HG02943 (cell line): Measurements from ENCODE around the gene E2F3.

ENCODE experiments used
- ATAC-seq: cut with Tn5 transposase; IDR thresholded peaks from one replicate; pipeline ENCODE4 v1.9.1; 2021; ENCODE audit warnings: mild to moderate bottlenecking, low read depth, moderate library complexity; ENCODE audit not compliant: unreplicated experiment

Gene E2F3

DNA sequence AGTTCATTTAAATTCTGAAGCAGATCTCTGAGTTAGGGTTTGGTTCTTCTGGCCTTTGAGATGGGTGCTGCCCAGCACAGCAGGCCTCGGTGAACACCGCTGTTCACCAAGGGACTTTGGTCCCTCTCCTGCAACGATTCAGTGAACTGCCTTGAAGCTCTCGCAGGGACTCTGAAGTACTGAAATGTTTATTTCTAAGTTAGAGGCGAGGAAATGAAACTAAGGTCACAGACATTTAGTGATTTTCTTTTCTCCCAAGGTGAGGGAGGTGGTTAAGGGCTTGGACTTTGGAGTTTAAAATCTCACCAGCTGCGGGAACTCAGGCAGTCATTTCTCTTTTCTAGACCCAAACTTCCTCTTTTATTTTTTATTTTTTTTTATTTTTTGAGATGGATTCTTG lies 26.2 kb downstream of the E2F3 start:
- peak; percentile 83 for ATAC-seq

DNA sequence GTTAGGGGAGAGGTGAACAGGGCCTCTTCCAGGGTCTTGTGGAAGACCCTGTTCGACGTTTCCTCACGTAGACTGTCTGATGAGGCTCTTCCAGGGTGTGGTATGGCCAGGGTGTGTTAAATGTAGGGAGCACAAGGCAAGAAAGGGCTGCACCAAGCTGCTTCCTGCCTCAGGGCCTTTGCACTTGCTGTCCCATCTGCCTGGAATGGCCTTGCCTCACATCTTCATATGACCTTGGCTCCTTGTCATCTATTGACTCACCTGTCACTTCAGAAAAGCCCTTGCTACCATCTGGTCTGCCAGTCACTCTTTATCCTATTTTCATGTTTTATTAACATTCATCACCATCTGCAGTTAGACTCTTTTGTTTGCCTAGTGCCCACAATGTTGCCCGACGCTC lies 31.0 kb downstream of the E2F3 start:
- no peak for ATAC-seq

DNA sequence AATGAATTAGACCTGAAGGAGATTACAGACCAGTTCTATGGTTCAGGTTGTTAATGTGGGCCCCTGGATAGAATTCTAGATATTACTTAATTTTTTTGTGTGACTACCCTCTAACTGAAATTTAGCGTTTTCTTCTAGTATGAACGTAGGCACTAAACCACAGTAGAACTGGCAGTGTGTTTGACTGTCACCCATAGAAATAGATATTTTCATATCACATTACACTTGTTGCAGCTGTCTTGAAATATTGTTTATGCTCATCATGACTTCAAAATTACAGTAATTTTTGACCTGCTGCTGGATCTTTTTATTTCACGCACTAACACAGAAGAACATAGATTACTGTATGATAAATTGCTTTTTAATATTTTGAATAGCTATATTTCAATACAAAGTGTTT lies 31.6 kb downstream of the E2F3 start:
- ATAC-seq: no peak

DNA sequence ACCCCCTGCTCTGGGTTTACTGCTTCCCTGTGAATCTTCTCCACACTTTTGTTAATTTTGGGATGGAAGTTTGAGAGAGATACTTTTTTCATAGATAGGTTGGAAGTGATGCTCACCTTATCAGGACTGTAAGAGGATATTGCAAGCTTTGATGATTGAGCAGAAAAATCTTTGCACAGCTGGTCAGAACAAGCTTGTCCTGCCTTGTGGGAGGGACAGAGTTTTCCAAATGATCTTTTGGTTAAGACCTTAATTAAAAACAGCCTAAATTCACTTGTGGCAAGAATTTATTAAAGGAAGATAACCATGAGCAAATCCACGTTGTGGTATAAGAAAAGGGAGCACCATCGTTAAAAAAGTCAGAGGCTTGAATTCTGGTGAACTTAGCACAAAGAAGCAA lies 32.2 kb downstream of the E2F3 start:
- no peak for ATAC-seq

DNA sequence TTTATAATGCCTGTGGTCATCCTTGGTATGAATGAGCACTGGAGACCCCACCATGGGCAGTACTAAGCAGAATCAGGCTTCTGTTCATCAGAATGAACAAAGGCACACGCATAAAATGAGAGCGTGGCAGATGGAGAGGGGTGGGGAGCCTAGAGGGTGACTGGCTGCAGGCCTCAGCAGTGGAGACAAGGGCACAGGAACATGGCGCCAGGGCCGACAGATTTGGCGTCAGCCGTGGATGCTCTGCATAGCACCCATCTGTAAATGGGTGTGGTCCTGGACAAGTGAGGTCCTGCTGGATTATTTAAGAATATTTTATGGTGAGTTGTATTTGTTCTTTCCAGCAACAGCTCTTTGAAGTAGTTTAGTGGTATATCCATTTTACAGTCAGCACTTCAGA lies 33.1 kb downstream of the E2F3 start:
- ATAC-seq: no peak

DNA sequence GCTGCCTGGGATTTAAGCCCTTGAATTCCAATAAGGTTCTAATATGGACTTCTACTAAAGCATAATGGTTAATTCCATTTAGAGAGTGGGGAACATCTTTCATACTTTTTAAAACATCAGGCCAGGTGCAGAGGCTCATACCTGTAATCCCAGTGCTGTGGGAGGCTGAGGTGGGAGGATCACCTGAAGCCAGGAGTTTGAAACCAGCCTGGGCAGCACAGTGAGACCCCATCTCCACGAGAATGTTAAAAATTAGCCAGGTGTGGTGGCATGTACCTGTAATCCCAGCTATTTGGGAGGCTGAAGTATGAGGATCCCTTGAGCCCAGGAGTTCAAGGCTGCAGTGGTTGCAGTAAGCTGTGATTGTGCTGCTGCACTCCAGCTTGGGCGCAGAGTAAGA lies 35.0 kb downstream of the E2F3 start:
- no peak for ATAC-seq

DNA sequence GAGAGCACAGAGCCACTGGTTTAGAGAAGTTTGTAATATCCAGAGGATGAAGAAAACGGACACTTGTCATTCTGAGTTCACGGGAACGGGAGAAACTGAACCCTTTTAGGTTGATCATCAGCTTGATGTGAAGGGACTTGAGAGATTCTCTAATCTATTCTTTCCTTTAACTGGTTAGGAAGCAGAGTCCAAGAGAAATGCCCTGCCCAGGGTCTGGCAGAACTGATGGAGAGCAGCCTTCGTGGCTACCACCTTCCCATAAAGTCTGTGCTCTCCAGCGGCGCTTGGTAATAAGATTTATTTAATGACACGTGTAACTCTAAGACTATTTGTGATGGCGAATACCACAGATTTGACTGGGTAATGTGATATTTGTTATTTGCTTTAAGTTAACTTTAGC lies 36.0 kb downstream of the E2F3 start:
- no peak for ATAC-seq

DNA sequence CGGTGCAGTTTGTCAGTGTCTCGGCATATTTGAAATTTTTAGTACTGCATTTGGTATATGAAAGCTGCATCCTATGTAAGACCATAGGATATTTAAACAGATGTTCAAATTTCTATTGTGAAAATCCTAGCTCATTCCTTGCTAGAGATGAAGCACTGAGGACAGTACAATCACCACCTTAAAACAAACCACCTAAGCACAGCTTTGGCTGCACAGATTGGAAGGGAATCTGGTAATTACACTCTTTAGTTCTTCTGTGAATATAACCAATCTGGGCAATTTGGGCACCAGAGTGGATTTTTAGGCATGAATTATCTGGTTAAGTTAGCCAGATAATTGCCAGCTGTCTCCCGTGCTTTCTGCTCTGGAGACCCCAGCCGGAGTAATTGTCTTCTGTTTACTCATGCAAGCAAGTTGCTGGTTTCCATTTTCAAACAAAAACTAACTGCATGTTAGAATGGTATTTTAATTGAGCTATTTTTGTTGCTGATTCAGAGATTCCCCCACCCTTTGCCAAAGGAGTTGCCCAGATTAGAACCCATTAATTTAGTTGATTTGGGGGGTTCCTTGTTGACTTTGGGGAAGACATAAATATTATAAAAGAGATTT lies 36.9 kb downstream of the E2F3 start:
- ATAC-seq: no peak

DNA sequence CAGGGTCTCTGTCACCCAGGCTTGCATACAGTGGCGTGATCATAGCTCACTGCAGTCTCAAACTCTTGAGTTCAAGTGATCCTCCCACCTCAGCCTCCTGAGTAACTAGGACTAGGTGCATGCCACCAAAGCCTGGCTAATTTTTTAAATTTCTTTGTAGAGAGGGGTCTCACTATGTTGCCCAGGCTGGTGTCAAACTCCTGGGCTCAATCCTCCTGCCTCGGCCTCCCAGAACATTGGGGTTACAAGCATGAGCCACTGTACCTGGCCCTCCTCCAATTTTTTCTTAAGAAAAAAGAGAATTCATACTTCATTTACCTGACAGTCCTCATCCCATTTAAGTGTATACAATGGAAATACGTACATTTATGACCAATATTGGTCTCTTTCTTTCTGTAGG lies 37.9 kb downstream of the E2F3 start:
- no peak for ATAC-seq

DNA sequence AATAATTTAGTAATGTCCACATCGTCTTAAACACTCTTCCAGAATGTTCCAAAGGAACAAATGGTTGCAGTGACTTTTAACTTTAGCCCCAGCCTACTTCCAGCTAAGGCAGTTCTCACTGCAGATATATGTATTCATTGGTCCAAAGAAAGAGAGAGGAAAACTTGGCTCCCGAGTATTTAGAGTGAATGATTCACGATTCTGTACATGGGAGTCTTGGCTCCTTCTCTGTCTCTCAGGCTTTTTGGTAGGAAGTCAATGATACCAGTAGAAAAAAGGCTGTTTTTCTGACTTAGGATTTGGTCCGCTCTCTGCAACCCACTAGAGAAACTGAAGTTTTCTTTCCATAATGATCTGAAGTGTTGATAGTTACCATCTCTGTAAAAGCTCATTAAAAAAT lies 38.6 kb downstream of the E2F3 start:
- ATAC-seq: no peak

DNA sequence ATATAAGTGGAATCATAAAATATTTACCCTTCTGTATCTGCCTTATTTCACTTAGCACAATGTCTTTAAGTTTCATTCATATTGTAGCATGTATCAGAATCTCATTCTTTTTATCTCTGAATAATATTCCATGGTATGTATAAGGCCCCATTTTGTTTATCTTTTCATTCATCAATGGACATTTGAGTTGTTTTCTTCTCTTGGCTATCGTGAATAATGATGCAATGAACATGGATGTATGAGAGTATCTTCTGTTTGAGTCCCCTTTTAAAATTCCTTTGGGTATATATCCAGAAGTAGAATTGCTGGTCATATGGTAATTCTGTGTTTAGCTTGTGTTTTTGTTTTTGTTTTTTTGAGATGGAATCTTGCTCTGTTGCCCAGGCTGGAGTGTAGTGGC lies 39.6 kb downstream of the E2F3 start:
- ATAC-seq: no peak

DNA sequence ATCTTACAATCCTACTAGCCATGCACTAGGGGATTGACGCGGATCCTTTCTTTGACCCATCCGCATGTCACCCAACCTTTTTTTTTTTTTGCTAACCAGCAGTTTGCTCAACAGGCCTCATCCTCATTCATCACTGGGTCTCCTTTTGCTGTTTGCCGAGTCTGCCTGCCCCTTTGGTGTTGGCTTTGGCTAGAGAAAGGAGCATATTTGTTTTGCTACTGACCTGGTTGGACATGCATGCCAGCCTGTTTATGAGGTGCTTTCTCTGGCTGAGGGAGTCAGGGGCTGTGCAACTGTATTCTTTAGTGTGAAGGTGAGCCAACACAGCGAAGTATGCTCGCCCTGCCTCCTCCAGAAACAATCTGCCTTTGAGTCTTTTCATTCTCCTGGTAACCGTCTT lies 40.2 kb downstream of the E2F3 start:
- no peak for ATAC-seq

DNA sequence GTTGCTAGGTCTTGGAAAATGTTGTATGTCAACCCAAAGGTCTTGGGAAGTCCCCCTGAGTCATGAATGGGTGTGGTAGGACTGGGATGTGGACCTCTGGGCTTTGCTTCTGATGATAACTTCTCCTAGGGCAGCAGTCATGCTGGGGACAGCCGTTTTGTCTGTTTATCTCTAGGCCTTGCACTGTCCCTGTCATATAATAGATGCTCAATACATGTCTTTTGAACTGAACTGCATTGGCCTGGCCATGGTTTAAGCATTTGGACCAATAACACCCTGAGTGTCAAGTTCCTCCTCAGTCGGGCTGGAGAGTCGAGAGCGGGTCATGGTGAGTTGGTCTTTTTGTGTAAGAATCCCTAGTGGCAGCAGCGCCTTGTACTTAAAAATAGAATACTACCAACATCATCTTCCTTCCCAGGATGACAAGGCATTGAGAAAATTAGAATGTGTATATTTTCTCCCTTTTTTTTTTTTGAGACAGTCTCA lies 43.1 kb downstream of the E2F3 start:
- no peak for ATAC-seq

DNA sequence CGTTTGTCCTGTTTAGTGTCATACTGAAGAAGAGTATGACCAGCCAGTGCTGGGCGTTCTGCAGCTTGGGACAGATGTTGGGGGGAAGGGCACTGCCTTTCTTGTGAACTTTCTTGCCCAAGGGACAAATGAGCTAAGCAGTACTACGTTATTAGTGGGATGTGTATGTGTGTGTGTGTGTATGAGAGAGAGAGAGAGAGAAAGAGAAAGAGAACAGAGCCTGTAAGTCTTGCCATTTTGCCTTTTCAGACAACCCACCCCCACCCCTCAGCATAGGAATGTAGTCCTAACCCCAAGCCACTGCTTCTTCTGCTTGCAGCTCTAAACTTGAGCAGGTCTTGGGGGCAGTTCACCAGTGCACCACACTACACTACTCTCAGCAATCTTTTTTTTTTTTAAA lies 45.5 kb downstream of the E2F3 start:
- no peak for ATAC-seq

DNA sequence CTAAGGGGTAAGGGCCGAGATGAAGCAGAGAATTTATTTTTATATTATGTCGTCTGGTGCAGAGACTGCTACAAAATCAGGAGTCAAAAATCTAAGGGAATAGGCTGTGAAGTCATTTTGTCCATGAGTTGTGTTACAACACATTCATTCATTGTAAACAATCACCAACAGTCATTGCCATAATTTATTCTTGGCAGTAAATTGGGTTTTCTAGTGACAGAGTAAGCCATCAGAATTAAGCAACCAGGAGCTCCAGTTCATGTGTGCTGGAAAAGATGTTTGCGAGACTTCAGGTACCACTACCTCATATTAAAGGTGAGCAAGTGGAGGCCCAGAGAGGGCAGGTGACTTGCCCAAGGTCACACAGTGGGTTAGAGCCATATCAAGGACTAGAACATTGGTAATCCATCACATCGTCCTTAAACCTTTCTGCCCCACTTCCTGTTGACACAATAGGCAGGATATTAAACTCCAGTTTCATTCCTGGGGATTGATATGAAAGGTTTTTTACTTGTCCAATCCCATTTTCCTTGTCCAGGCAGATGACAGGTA lies 46.0 kb downstream of the E2F3 start:
- ATAC-seq: no peak

DNA sequence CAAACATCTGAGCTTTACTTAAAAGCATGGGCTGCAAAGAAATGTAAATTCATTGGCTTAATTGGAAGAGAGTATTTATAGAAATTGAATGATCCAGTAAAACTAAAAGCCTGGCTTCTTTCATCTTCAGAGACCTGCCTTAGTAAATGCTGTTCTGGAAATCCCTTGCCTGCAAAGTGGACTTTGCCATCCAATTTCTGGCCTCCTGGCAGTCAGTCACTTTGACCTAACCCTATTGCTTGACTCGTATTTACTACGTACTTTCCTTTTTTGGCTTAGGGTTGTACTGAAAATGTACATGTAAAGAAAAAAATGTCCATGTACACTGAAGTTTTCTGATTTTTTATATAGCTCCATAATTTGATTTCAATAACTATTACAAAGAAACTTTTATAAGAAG lies 47.1 kb downstream of the E2F3 start:
- ATAC-seq: no peak

DNA sequence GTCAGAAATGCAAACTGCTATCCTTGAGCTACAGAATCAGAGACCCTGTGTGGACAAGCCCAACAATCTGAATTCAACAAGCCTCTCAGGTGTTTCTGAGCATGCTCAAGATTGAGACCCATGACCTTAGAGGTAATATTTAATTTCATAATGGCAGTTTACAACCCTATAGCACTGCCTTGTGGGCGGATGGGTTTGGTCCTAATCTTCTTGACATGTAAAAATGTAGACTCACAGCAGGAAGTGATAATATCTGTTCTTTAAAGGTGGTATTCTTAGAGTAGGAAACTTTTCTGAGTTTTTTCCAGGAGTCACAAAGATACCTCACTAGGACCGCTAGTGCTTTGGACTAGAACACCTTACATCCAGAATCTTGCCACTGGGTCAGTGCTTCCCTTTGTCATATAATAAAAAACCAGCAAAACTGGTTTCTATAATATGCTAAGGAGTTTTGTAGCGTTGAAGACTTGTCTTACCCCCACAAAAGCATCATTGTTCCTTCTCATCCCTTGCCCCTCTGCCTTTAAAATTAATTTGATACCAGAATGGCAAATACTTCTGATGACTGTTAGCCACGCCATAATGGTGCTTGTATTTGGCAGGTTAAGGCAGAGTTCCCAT lies 52.6 kb downstream of the E2F3 start:
- no peak for ATAC-seq

DNA sequence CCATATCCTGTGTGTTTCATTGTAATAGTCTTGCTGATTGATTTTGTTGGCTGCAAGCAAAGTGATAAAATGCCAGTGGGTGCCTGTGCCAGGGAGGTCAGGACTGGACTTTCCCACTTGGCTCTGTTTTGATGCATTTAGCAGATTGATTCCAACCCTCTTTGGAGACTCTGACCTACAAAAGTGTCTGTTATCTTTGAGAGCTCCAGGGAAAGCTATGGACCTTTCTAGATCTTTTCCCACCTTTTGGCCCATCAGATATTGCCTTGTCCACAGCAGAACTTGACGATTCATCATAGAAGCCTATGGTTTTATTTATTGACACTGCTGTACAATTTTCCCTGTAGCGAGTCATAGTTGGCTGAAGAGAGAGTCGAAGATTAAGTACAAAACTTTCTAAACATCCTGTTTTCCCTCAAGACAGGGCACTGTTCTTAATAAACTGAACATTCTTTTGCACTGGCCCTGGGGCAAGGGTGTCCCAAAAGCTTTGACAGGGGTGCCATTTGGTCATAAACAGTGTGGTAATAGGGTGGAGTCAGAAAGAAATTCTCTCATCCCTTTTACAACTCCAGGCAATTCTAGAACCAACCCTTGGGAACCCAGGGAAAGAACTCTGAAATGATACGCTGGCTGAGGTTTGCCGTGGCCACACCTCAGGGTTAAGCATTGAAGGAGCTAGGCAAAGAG lies 53.7 kb downstream of the E2F3 start:
- ATAC-seq: no peak

DNA sequence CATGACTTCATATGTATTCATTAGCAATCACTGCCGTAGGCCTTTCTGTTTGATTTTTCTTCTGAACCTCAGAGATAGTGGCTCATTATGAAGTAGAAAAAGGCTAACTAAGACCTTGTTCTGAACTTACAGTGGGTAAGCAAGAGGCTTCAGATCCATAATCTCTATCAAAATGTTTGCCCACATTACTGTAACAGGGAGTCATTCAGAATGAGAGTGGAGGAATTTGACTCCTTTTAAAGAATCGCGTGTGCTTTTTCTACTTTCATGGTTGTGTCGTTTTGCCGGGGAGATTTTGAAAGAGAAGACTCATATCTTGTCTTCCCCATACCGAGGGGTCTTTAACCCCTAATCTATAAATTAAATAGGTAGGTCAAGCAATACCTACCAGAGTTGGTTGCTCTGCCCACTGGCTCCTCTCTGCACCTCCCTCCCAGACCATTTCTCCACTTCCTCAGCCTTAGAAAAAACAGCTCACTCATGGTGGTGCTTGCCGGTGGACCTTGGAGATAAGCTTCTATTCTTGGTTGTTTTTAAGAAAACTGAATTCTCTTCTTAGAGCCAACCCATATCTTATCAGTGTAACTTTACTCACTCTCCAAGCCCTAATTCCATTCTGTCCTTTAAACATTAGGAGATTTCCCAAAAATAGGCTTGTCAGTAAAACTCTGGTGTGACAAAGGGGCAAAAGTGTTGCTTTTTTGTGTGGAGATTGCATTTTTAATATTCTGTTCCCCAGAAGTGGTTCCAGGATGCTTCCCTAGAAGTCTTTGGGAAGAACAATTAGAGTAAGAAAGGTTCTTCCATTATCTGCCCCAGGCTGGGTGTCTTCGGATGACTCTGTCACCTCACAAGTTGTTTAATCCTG lies 56.6 kb downstream of the E2F3 start:
- ATAC-seq: no peak

DNA sequence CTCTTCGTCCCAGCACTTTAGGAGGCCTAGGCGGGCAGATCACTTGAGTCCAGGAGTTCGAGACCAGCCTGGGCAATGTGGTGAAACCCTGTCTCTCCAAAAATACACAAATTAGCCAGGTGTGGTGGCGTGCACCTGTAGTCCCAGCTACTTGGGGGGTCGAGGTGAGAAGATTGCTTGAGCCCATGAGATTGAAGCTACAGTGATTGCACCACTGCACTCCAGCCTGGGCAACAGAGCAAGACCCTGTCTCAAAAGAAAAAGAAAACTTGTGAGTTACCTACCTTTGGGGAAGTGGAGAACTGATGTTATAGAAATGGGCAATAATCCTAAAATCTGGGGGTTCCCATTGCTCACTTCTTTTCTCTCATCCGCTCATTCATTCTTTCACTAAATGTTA lies 58.0 kb downstream of the E2F3 start:
- no peak for ATAC-seq

DNA sequence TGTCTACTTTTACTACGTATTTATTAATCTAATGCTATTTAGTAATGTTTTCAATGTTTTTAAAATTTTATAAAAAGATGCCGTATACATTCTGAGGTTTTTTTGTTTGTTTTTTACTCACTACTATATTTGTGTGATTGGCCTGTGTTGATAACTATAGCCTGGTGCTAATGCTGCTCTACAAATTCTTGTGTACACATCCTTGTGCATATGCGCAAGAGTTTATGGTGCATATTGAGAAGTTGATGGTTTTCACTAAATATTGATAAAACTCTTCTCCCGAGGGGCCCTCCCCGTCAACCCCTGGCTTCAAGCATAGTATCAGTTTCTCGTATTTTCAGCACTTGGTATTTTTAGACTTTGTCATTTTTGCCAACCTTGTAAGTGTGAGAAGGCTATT lies 59.9 kb downstream of the E2F3 start:
- no peak for ATAC-seq
